ENCODE measurements around the gene LSM5. TPM values are rescaled to one million over a fixed set of nuclear protein-coding genes. Genes with fewer than 3 reads are reported as not detected.
"Not testable (repeated sequence)": the region's sequence is repeated elsewhere in the genome, so short reads cannot be mapped to it uniquely, and the experiment has no call there.

LSM5 gene
- total RNA-seq, 4 donors from 2014 or later: 10.1 to 15.6 (median 12.6) TPM

GRCh38 chr7:32506266-32507054 lies 16.3 kb upstream of the LSM5 start:
- H3K27me3 ChIP-seq: no peaks in the 10 kb centered on the region
- H3K36me3 ChIP-seq: no peaks in the 10 kb centered on the region
- 90% methylated on average over 5 of the region's 5 CpGs for WGBS
- peaks cover 18 to 30% (median 25%) of the 10 kb centered on the region in 4 donors for H3K4me1 ChIP-seq
- DNase-seq (ENCODE audit: extremely low spot score): no peak
- intact Hi-C loops (cut with DNase I): no loop called here
- TF ChIP-seq POLR2A (IDR thresholded peaks at IDR 0.05; ENCODE audit: low read depth): no peak
- no peak for TF ChIP-seq CTCF (IDR thresholded peaks at IDR 0.05)
- no peak for TF ChIP-seq POLR2AphosphoS5 (IDR thresholded peaks at IDR 0.05)
- no peak for TF ChIP-seq EP300 (IDR thresholded peaks at IDR 0.05)
- no peaks in the 10 kb centered on the region for H3K9me3 ChIP-seq
- H3K27ac ChIP-seq (replicated peaks in 1 of 4): no peak overlapping the region
- H3K4me3 ChIP-seq: no peak overlapping the region

- no peaks in the 10 kb centered on the region for H3K9me3 ChIP-seq
- WGBS: 65% methylated on average over 4 of the region's 4 CpGs
- intact Hi-C loops (cut with DNase I): no loop called here
Observed at GRCh38 chr7:32502728-32503127, 12.5 kb upstream of the LSM5 start.

GRCh38 chr7:32501522-32501921 lies 11.3 kb upstream of the LSM5 start:
- peaks cover 30 to 46% (median 40%) of the 10 kb centered on the region in 4 donors for H3K4me1 ChIP-seq
- no peaks in the 10 kb centered on the region for H3K9me3 ChIP-seq
- no peaks in the 10 kb centered on the region for H3K36me3 ChIP-seq
- 65% methylated on average over 1 of the region's 1 CpG for WGBS
- no peak for TF ChIP-seq CTCF (IDR thresholded peaks at IDR 0.05)
- no peak for TF ChIP-seq POLR2A (IDR thresholded peaks at IDR 0.05; ENCODE audit: low read depth)
- TF ChIP-seq EP300 (IDR thresholded peaks at IDR 0.05): no peak
- TF ChIP-seq POLR2AphosphoS5 (IDR thresholded peaks at IDR 0.05): no peak
- H3K27me3 ChIP-seq: no peaks in the 10 kb centered on the region
- H3K4me3 ChIP-seq: no peak overlapping the region
- intact Hi-C loops (cut with DNase I): no loop called here
- peak overlapping the region in 1 of 4 donors; percentile 2 for H3K27ac ChIP-seq (replicated peaks in 1 of 4)
- no peak for DNase-seq (ENCODE audit: extremely low spot score)

More at GRCh38 chr7:32502728-32503127, 12.5 kb upstream of the LSM5 start:
- DNase-seq (ENCODE audit: extremely low spot score): no peak
- TF ChIP-seq CTCF (IDR thresholded peaks at IDR 0.05): no peak
- Histone ChIP-seq H3K36me3 (no peaks in the 10 kb centered on the region), H3K27me3 (no peaks in the 10 kb centered on the region), H3K4me3 (no peak overlapping the region), H3K4me1 (peaks cover 25 to 40% (median 33%) of the 10 kb centered on the region in 4 donors), H3K27ac (replicated peaks in 1 of 4) (no peak overlapping the region)

- Histone ChIP-seq H3K4me1 (peaks cover 34 to 52% (median 44%) of the 10 kb centered on the region in 4 donors), H3K36me3 (no peaks in the 10 kb centered on the region), H3K4me3 (no peak overlapping the region), H3K27ac (replicated peaks in 1 of 4) (peak overlapping the region in 2 of 4 donors; percentile 20 to 40), H3K9me3 (no peaks in the 10 kb centered on the region), H3K27me3 (no peaks in the 10 kb centered on the region)
- 63% methylated on average over 1 of the region's 1 CpG for WGBS
- no peak for TF ChIP-seq EP300 (IDR thresholded peaks at IDR 0.05)
- TF ChIP-seq POLR2AphosphoS5 (IDR thresholded peaks at IDR 0.05): no peak
- TF ChIP-seq POLR2A (IDR thresholded peaks at IDR 0.05; ENCODE audit: low read depth): no peak
- no peak for TF ChIP-seq CTCF (IDR thresholded peaks at IDR 0.05)
- intact Hi-C loops (cut with DNase I): no loop called here
- DNase-seq (ENCODE audit: extremely low spot score): peak; percentile 75
Observed at GRCh38 chr7:32500922-32501341, 10.8 kb upstream of the LSM5 start.

- H3K36me3 ChIP-seq; H3K9me3 ChIP-seq; H3K27me3 ChIP-seq; H3K27ac ChIP-seq (replicated peaks in 1 of 4); DNase-seq (ENCODE audit: extremely low spot score); H3K4me3 ChIP-seq; intact Hi-C loops (cut with DNase I): not testable (repeated sequence)
- peaks cover 34 to 53% (median 44%) of the 10 kb centered on the region in 4 donors for H3K4me1 ChIP-seq
- 100% methylated on average over 1 of the region's 1 CpG for WGBS
Observed at GRCh38 chr7:32500216-32500615, 10.0 kb upstream of the LSM5 start.

- H3K9me3 ChIP-seq; H3K36me3 ChIP-seq; intact Hi-C loops (cut with DNase I); H3K27ac ChIP-seq (replicated peaks in 1 of 4); H3K4me3 ChIP-seq; H3K27me3 ChIP-seq; DNase-seq (ENCODE audit: extremely low spot score): not testable (repeated sequence)
- H3K4me1 ChIP-seq: peaks cover 34 to 54% (median 45%) of the 10 kb centered on the region in 4 donors
- WGBS: 94% methylated on average over 2 of the region's 2 CpGs
Observed at GRCh38 chr7:32499755-32500154, 9.6 kb upstream of the LSM5 start.
